ENCODE measurements around the gene PNRC2. TPM values are rescaled to one million over a fixed set of nuclear protein-coding genes. Genes with fewer than 3 reads are reported as not detected.
"Not testable (repeated sequence)": the region's sequence is repeated elsewhere in the genome, so short reads cannot be mapped to it uniquely, and the experiment has no call there.

Gene PNRC2
- total and polyA plus RNA-seq, 8 donors = 79.0 to 266 (median 238) TPM

GRCh38 chr1:23947366-23947765, 12.3 kb upstream of the PNRC2 start:
- intact Hi-C loops (cut with DNase I) = no loop called here
- DNase-seq (no peak), ATAC-seq (no peak)
- Histone ChIP-seq H3K27ac (no peak overlapping the region), H3K36me3 (no peaks in the 10 kb centered on the region), H3K4me3 (no peak overlapping the region), H3K27me3 (no peaks in the 10 kb centered on the region), H3K9me3 (no peaks in the 10 kb centered on the region), H3K4me1 (no peaks in the 10 kb centered on the region)
- no peak for TF ChIP-seq CTCF (IDR thresholded peaks at IDR 0.05)

DNA sequence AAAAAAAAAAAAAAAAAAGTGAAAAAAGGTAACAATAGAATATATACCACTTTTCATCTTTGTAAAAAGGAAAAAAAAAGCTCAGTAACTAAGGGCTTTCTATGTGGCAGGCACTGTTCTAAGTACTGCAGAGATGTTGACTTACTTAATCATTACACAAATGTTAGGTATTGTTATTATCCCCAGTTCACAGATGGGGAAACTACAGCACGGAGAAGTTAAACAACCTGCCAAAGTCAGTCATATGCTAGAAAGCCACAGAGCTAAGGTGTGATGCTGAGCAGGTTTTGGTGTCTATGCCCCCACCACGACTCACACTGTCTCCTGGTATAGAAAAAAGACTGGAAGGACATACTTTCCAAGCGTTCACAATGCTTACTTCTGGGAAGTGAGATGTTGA, 6.6 kb upstream of the PNRC2 start:
- Histone ChIP-seq H3K27ac (no peak overlapping the region), H3K27me3 (no peaks in the 10 kb centered on the region), H3K36me3 (no peaks in the 10 kb centered on the region), H3K4me3 (no peak overlapping the region), H3K9me3 (no peaks in the 10 kb centered on the region), H3K4me1 (peaks cover 6 to 18% of the 10 kb centered on the region in 2 donors)
- intact Hi-C loops (cut with DNase I) = no loop called here
- no peak for TF ChIP-seq CTCF (IDR thresholded peaks at IDR 0.05)
- DNase-seq = no peak
- peak; percentile 14 for ATAC-seq

DNA sequence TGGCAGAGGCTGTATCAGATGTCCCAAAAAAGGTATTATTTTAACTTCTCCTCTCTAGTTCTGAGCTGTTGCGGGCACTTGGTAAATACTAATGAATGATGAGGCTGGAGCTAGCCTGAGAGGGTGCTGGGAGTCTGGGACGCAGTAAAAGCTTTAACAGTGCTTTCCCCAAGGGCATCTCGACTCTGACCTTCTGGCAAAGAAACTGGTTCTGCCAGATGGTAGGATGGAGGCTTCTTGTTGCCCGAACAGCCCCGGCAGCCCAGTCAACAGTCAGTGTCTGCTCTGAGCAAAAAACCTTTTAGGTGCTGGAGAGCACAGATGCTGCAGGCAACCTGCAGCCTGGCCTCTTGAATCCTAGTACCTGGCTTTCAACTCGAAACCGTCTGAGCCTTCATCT, 2.5 kb upstream of the PNRC2 start:
- H3K9me3 ChIP-seq = no peaks in the 10 kb centered on the region
- no peak overlapping the region for H3K4me3 ChIP-seq
- no peak for TF ChIP-seq CTCF (IDR thresholded peaks at IDR 0.05)
- peaks cover 0 to 5% of the 10 kb centered on the region in 2 donors for H3K36me3 ChIP-seq
- no peak overlapping the region for H3K27ac ChIP-seq
- peak; percentile 15 for ATAC-seq
- H3K27me3 ChIP-seq = no peaks in the 10 kb centered on the region
- H3K4me1 ChIP-seq = peaks cover 11 to 34% of the 10 kb centered on the region in 2 donors
- DNase-seq = peak in 2 of 4 donors; percentile 59 to 68
- intact Hi-C loops (cut with DNase I) = no loop called here

DNA sequence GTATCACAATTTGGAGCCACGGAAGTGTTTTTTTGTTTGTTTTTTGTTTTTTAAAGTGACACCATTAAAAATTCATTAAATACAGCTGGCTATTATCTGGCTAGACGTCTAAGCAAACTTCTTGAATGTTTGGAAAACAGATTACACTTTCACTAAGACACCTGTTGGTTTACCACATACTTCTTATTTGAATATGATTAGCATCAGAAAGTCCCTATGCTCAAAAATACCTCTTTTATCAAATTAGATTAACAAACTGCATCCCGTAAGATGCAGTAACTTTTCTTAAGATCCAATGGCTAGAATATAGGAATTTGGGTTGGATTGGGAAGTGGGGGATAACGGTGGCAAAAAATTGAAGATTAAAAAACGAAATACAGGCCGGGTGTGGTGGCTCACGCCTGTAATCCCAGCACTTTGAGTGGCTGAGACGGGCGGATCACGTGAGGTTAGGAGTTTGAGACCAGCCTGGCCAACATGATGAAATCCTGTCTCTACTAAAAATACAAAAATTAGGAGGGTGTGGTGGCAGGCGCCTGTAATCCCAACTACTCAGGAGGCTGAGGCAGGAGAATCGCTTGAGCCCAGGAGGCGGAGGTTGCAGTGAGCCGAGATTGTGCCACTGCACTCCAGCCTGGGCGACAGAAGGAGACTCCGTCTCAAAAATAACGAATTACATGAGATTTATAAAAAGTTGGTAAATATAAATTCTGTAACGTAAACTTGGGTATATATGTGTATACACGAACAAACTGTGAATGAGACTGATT, 1.4 kb upstream of the PNRC2 start:
- H3K27me3 ChIP-seq; DNase-seq; H3K9me3 ChIP-seq; H3K36me3 ChIP-seq; intact Hi-C loops (cut with DNase I); ATAC-seq: not testable (repeated sequence)
- peak overlapping the region; percentile 14 to 87 for H3K4me3 ChIP-seq
- H3K27ac ChIP-seq = peak overlapping the region; percentile 99 to 100
- peaks cover 11 to 38% of the 10 kb centered on the region in 2 donors for H3K4me1 ChIP-seq

- Histone ChIP-seq H3K27me3 (no peaks in the 10 kb centered on the region), H3K9me3 (no peaks in the 10 kb centered on the region), H3K27ac (peak overlapping the region; percentile 99 to 100), H3K4me3 (peak overlapping the region; percentile 69 to 87), H3K36me3 (peaks cover 0 to 16% of the 10 kb centered on the region in 2 donors), H3K4me1 (peaks cover 11 to 46% of the 10 kb centered on the region in 2 donors)
- TF ChIP-seq CTCF (IDR thresholded peaks at IDR 0.05) = no peak
- intact Hi-C loops (cut with DNase I) = no loop called here
- ATAC-seq (peak; percentile 82), DNase-seq (peak; percentile 81 to 95 (median 92))
Measured at GRCh38 chr1:23958810-23959460, 693 bp upstream of the PNRC2 start.

Data from left lung (tissue), 10 donors.